Measurements from ENCODE around the gene SHISA6.

Gene SHISA6

DNA sequence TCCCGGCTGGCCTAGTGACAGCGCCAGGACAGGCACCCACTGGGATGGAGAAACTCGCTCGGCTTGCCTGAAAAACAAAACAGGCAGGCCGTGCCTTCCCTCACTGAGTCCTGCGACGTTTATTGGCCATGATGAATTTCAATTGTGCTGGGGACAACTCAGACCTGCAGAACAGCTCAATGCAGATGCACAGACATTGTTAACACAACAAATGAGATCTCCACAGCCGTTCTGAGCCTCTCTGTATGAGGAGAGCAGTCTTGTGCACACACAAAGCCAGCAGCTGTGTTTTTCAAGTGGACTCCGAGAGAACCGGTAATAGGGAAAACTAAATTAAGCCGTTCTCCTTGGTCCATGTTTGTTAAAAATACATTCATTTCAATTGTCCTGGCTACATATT is 15.9 kb downstream of the SHISA6 start:
- no peak overlapping the region for H3K4me3 ChIP-seq
- no peak overlapping the region for H3K27ac ChIP-seq
- no peak for DNase-seq (ENCODE audit: low spot score)
- TF ChIP-seq, protein P1, sequence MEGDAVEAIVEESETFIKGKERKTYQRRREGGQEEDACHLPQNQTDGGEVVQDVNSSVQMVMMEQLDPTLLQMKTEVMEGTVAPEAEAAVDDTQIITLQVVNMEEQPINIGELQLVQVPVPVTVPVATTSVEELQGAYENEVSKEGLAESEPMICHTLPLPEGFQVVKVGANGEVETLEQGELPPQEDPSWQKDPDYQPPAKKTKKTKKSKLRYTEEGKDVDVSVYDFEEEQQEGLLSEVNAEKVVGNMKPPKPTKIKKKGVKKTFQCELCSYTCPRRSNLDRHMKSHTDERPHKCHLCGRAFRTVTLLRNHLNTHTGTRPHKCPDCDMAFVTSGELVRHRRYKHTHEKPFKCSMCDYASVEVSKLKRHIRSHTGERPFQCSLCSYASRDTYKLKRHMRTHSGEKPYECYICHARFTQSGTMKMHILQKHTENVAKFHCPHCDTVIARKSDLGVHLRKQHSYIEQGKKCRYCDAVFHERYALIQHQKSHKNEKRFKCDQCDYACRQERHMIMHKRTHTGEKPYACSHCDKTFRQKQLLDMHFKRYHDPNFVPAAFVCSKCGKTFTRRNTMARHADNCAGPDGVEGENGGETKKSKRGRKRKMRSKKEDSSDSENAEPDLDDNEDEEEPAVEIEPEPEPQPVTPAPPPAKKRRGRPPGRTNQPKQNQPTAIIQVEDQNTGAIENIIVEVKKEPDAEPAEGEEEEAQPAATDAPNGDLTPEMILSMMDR (IDR thresholded peaks at IDR 0.05): no peak

DNA sequence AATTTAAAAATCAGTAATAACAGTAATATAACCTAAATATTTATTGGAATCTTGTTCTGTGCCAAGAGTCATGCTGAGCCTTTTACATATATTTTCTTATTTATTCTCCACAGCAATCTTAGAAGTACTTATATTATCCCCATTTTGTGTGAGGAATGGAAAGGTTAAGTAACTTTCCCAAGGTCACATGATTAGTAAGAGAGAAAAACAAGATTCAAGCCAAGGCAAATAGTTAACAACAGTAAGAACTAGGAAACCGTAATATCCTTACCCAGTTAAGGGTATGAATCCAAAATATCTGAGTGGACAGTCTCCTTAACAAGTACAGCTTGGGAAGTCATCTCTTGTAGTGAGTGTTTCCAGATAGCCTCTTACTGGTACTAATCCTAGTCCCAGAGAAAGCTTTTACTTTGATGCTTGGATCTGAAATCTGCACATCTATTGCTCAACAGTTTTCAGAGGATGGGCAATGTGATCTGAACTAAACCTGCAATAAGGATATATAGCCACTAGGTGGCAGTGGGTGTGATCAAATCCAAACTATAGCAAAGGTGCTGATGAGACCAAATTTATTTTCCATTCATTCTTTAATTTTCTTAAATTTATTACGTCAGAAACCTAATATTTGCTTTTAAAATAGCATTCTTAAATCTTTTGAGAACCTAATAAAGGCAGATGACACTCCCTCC is 23.3 kb downstream of the SHISA6 start:
- TF ChIP-seq, protein P1 (IDR thresholded peaks at IDR 0.05): no peak
- Histone ChIP-seq H3K4me3 (no peak overlapping the region), H3K27ac (no peak overlapping the region)
- DNase-seq (ENCODE audit: low spot score): no peak

DNA sequence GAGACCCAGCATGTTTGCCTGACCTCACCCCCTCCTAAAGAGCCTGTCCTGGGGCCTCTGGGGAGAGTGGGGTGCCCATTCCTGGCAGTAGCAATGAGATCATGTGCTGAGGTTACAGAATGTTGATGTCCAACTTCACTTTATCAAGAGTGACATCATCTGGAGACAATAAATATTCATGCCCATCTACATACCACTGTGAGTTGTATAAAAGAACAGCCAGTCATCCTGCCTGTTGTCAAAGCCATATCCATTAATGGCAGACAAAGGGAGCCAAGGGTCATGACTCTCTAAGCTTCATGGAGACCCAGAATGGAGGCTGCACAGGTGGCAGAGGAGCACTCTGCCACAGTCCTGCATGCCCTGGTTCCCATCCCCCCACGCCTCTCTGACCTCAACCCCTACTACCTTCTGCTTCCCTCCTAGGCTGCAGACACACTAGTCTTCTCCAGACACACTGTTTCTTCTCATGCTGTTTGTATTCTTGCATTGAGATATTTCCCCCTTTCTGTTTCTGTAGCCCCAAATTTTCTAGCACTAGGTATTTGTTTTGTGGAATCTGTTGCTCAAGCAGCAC is 27.1 kb downstream of the SHISA6 start:
- Histone ChIP-seq H3K27ac (no peak overlapping the region), H3K4me3 (no peak overlapping the region)
- TF ChIP-seq, protein P1 (IDR thresholded peaks at IDR 0.05): no peak
- DNase-seq (ENCODE audit: low spot score): peak; percentile 55

DNA sequence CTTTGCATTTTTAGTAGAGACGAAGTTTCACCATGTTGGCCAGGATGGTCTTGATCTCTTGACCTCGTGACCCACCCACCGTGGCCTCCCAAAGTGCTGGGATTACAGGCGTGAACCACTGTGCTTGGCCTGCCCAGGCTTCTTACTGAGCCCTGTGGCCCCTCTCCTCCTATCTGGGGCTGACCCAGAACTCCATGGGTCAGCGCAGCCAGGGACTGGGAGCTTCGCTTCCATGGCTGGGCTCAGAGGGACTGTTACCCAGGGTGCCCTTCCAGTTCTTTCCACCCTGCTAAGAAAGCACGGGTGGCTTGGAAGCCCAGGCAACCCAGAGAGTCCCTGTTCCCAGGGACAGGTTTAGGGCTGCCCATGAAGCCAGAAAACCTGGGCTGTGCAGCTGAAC is 28.2 kb downstream of the SHISA6 start:
- DNase-seq (ENCODE audit: low spot score): peak; percentile 59
- H3K27ac ChIP-seq: no peak overlapping the region
- H3K4me3 ChIP-seq: no peak overlapping the region
- TF ChIP-seq, protein P1 (IDR thresholded peaks at IDR 0.05): no peak

DNA sequence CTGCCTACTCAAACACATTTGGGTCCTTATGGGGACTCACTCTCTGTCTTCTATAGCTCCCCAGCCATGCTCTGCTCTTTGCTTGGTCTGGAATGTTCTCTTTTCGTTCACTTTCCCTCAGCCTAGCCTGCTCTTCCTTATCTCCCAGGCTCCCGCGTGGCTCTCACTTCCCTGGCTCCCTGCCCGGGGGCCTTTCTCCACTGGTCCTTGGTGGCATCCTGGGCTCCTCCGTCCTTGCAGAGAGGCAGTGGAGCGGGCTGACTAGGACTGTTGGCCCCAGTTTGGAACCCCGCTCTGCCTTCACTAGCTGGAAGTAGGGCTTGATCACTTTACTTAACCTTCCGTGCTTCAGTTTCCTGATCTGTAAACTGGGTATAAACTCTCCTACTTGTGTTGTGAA is 31.2 kb downstream of the SHISA6 start:
- TF ChIP-seq, protein P1 (IDR thresholded peaks at IDR 0.05): no peak
- Histone ChIP-seq H3K27ac (no peak overlapping the region), H3K4me3 (no peak overlapping the region)
- DNase-seq (ENCODE audit: low spot score): peak; percentile 54

DNA sequence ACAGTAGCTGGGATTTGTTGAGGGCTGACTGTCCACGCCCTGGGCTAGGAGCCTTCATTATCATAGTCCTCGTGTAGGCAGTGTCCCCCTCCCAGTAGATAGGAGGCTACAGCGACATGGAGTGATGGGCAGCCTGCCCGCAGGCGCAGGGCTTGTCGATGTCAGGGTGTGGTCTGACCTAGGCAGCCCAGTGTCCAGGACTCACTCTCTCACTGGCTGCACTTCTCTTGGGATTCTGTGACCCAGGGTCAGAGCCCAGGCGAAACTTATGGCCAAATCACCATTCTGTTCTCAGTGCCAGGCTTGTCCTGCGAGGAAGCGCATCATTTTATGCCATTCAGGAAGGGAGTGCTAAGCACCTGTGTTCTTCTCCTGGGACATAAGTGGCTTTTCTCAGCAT is 32.6 kb downstream of the SHISA6 start:
- DNase-seq (ENCODE audit: low spot score): peak; percentile 61
- TF ChIP-seq, protein P1 (IDR thresholded peaks at IDR 0.05): no peak
- Histone ChIP-seq H3K27ac (no peak overlapping the region), H3K4me3 (no peak overlapping the region)

DNA sequence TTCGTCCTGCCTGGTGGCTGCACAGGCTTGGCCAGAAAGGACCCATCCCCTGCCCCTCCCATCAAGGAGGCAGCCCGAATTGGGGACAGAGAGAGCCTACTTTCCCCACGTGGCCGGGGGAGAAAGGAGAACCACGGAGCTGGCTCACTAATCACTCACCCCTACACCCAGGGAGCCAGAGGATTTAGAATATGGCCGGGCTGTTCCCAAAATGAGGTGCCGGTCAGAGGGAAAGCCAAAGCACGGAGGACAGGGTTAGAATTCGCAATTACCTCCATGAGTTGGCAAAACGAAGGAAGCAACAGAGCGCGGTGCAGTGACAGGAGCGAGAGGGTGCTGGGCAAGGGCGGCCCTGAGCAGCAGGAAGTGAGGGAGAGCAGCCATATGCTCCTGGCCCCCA is 33.1 kb downstream of the SHISA6 start:
- peak; percentile 59 for DNase-seq (ENCODE audit: low spot score)
- TF ChIP-seq, protein P1 (IDR thresholded peaks at IDR 0.05): no peak
- no peak overlapping the region for H3K27ac ChIP-seq
- no peak overlapping the region for H3K4me3 ChIP-seq
